Cardiac fibroblast (primary cell): Measurements from ENCODE around the gene GET4.
A peak's percentile ranks its signal among the peaks of the same experiment; 100 is the strongest.

Experiments used
- DNase-seq, 2 donors: peaks; one replicate each; pipeline versions ENCODE4 v3.0.0 to v3.0.0-alpha.2; 2010; ENCODE audit warnings: low read depth in 2 of 2
- H3K4me3 ChIP-seq, 2 donors: replicated peaks in 1 of 2; 1 replicate in 1 of 2; 2 replicates in 1 of 2; pipeline ENCODE4 v1.5.1; 2011; ENCODE audit warnings: low read depth in 2 of 2, low read length in 2 of 2, mild to moderate bottlenecking in 2 of 2, moderate library complexity in 1 of 2
- TF ChIP-seq, protein P1 (sequence below): IDR thresholded peaks from one replicate; pipeline ENCODE4 v1.5.1; 2011; ENCODE audit warnings: low read depth, mild to moderate bottlenecking, low read length, inconsistent platforms

GET4 gene

DNA sequence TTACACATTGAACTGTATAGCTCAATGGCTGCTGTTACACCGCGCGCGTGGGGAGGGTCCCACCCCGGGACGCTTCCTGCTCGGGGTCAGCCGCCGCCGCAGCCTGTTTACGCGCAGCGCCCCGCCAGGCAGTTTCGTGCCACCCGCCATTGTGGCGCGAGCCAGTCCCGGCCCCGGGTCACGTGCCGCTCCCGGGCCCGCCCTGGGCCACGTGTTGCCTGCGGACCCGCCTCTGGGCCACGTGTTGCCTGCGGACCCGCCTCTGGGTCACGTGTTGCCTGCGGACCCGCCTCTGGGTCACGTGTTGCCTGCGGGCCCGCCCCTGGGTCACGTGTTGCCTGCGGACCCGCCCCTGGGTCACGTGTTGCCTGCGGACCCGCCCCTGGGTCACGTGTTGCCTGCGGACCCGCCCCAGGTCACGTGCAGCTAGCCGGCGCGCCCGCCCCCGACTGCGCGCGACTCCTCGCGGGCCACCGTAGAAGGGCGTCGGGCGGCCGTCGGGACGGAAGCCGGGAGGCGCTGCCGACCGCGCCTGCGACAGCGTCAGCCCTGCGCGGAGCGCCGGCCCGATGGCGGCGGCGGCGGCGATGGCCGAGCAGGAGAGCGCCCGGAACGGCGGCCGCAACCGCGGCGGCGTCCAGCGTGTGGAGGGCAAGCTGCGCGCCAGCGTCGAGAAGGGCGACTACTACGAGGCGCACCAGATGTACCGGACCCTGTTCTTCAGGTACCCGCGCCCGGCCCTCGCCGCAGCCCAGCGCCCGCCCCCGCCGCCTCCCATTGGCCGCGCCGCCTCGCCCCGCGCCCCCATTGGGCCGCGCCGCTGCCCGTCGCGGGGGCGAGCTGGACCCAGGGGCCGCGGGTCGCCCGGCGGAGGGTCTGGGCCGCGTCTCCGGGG is at the start of gene GET4:
GET4 (plus strand) TSS at position 478 of the 895 bp plus-strand sequence; CDS start at position 570, 92 bp downstream.
- peak within 1 kb of the TSS; percentile 91 to 98 for H3K4me3 ChIP-seq
- TF ChIP-seq, protein P1, sequence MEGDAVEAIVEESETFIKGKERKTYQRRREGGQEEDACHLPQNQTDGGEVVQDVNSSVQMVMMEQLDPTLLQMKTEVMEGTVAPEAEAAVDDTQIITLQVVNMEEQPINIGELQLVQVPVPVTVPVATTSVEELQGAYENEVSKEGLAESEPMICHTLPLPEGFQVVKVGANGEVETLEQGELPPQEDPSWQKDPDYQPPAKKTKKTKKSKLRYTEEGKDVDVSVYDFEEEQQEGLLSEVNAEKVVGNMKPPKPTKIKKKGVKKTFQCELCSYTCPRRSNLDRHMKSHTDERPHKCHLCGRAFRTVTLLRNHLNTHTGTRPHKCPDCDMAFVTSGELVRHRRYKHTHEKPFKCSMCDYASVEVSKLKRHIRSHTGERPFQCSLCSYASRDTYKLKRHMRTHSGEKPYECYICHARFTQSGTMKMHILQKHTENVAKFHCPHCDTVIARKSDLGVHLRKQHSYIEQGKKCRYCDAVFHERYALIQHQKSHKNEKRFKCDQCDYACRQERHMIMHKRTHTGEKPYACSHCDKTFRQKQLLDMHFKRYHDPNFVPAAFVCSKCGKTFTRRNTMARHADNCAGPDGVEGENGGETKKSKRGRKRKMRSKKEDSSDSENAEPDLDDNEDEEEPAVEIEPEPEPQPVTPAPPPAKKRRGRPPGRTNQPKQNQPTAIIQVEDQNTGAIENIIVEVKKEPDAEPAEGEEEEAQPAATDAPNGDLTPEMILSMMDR: no peak
- peak; percentile 91 to 99 for DNase-seq

- TF ChIP-seq, protein P1: no peak
- H3K4me3 ChIP-seq: no peak overlapping the region
- no peak for DNase-seq
Observed at GRCh38 chr7:828793-829561, 47.4 kb upstream of the GET4 start.

GRCh38 chr7:830069-830468 is 46.3 kb upstream of the GET4 start:
- no peak overlapping the region for H3K4me3 ChIP-seq
- no peak for DNase-seq
- TF ChIP-seq, protein P1: no peak

DNA sequence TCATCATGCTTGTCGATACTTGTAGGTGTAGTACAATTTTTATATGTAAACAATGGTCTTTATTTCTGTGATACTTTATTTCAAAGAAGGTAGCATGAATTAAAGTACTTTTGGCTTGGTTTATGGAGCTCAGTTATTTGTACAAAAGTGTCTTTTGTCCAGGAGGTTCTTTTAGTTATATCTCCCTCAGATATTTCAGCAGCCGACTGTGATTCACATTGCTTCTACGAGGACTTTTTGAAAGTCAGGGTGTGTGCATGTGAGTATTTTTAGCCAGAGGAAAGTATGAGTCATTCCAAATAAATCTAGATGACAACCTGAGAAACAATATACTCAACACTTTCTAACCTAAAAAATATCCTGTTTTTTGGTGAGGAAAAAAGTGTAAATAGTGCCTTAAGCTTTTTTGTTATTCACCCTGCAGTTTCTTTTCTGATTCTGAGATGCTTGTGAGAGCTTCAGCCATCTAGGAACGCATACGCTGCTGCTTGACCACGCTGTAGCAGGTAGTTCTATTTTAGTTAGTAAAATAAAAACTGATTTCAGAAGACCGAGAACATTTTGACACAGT is 44.7 kb upstream of the GET4 start:
- peak; percentile 90 to 94 for DNase-seq
- TF ChIP-seq, protein P1: no peak
- peak overlapping the region in 1 of 2 donors; percentile 4 for H3K4me3 ChIP-seq

GRCh38 chr7:832167-832967 is 44.0 kb upstream of the GET4 start, which contains the start of gene SUN1:
SUN1 (plus strand) TSS chr7:832476; CDS start chr7:832525, 49 bp downstream.
- peak; percentile 82 to 84 for DNase-seq
- TF ChIP-seq, protein P1: no peak
- H3K4me3 ChIP-seq: peak within 1 kb of the TSS in 1 of 2 donors; percentile 4

- DNase-seq: no peak
- TF ChIP-seq, protein P1: no peak
- H3K4me3 ChIP-seq: no peak overlapping the region
Observed at GRCh38 chr7:832968-833424, 43.4 kb upstream of the GET4 start.
